ENCODE measurements around the gene S100A6. TPM values are rescaled to one million over a fixed set of nuclear protein-coding genes. Genes with fewer than 3 reads are reported as not detected.
A peak's percentile ranks its signal among the peaks of the same experiment; 100 is the strongest.

Gene S100A6
- total RNA-seq, 1 donor, result 1,187 TPM

DNA sequence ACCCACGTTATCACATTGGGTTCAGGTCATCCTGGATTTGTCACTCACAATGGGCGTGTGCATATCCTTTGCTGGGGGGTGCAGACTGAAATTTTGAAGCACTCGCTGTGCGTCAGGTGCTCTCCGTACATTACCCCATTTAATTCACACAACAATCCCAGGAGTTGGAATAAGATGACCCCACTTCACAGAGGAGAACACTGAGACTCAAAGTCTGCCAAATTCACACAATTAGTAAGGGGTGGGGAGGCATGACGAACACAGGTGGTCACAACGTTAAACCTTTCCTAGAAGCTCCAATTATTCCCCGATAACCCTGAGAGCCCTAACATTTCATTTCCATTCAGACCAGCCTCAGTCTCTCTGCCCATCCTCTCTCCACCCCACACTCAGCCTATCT lies 33.7 kb upstream of the S100A6 start:
- Histone ChIP-seq H3K4me3 (ENCODE audit: insufficient read depth, low read length) (no peak overlapping the region), H3K4me1 (ENCODE audit: insufficient read depth, low read length) (peaks cover 57% of the 10 kb centered on the region), H3K27me3 (ENCODE audit: insufficient read depth, low read length) (no peaks in the 10 kb centered on the region), H3K27ac (ENCODE audit: low read depth, low read length) (no peak overlapping the region), H3K4me2 (ENCODE audit: insufficient read depth, low read length) (no peak overlapping the region), H2AFZ (ENCODE audit: low read length) (no peak overlapping the region), H3K79me2 (ENCODE audit: insufficient read depth, low read length) (no peaks in the 10 kb centered on the region), H3K36me3 (ENCODE audit: insufficient read depth, low read length) (no peaks in the 10 kb centered on the region), H3K9me3 (ENCODE audit: low read depth, low read length) (no peaks in the 10 kb centered on the region), H4K20me1 (ENCODE audit: insufficient read depth, low read length) (no peaks in the 10 kb centered on the region)
- no peak for TF ChIP-seq CTCF (IDR thresholded peaks at IDR 0.05; ENCODE audit: extremely low read depth, low read depth, low read length)
- DNase-seq (ENCODE audit: insufficient read length, low spot score, missing footprints), result no peak

GRCh38 chr1:153568367-153569099 lies 32.7 kb upstream of the S100A6 start:
- H4K20me1 ChIP-seq (ENCODE audit: insufficient read depth, low read length), result no peaks in the 10 kb centered on the region
- H3K4me2 ChIP-seq (ENCODE audit: insufficient read depth, low read length), result peak overlapping the region; percentile 52
- no peaks in the 10 kb centered on the region for H3K36me3 ChIP-seq (ENCODE audit: insufficient read depth, low read length)
- H3K9me3 ChIP-seq (ENCODE audit: low read depth, low read length), result no peaks in the 10 kb centered on the region
- H3K4me3 ChIP-seq (ENCODE audit: insufficient read depth, low read length), result peak overlapping the region; percentile 7
- peak overlapping the region; percentile 80 for H2AFZ ChIP-seq (ENCODE audit: low read length)
- peak; percentile 96 for TF ChIP-seq CTCF (IDR thresholded peaks at IDR 0.05; ENCODE audit: extremely low read depth, low read depth, low read length)
- peak overlapping the region; percentile 100 for H3K27ac ChIP-seq (ENCODE audit: low read depth, low read length)
- no peaks in the 10 kb centered on the region for H3K27me3 ChIP-seq (ENCODE audit: insufficient read depth, low read length)
- no peaks in the 10 kb centered on the region for H3K79me2 ChIP-seq (ENCODE audit: insufficient read depth, low read length)
- DNase-seq (ENCODE audit: insufficient read length, low spot score, missing footprints), result peak; percentile 88
- peaks cover 56% of the 10 kb centered on the region for H3K4me1 ChIP-seq (ENCODE audit: insufficient read depth, low read length)

GRCh38 chr1:153567621-153568366 lies 32.0 kb upstream of the S100A6 start:
- Histone ChIP-seq H3K4me3 (ENCODE audit: insufficient read depth, low read length) (peak overlapping the region; percentile 7), H3K4me1 (ENCODE audit: insufficient read depth, low read length) (peaks cover 49% of the 10 kb centered on the region), H3K4me2 (ENCODE audit: insufficient read depth, low read length) (peak overlapping the region; percentile 52), H3K9me3 (ENCODE audit: low read depth, low read length) (no peaks in the 10 kb centered on the region), H2AFZ (ENCODE audit: low read length) (peak overlapping the region; percentile 80), H3K27ac (ENCODE audit: low read depth, low read length) (peak overlapping the region; percentile 100), H4K20me1 (ENCODE audit: insufficient read depth, low read length) (no peaks in the 10 kb centered on the region), H3K79me2 (ENCODE audit: insufficient read depth, low read length) (no peaks in the 10 kb centered on the region), H3K27me3 (ENCODE audit: insufficient read depth, low read length) (no peaks in the 10 kb centered on the region), H3K36me3 (ENCODE audit: insufficient read depth, low read length) (no peaks in the 10 kb centered on the region)
- peak; percentile 75 for DNase-seq (ENCODE audit: insufficient read length, low spot score, missing footprints)
- TF ChIP-seq CTCF (IDR thresholded peaks at IDR 0.05; ENCODE audit: extremely low read depth, low read depth, low read length), result no peak
